Measurements from ENCODE around the gene DAB2IP.

Gene DAB2IP

DNA sequence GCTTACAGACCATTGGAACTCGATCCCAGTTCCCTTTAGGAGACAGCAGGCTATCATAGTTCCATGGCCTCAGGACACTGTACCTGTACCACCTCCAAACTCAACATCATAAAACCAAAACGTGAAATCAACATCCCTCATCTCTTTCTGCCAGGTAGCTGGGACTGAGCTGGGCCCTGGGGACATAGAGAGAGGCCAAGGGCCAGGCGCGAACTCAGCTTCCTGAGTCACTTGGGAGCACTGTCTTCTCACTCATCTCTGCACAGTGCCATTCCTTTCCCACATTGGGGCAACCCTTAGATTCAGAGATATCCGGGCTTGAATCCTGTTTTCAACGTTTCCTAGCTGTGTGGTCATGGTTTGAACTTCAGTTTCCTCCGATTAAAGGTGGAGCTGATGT is 12.2 kb downstream of the DAB2IP start:
- DNase-seq (ENCODE audit: low read depth): no peak

- DNase-seq (ENCODE audit: low read depth): no peak
Observed at GRCh38 chr9:121666294-121666693, 14.9 kb downstream of the DAB2IP start.

- DNase-seq (ENCODE audit: low read depth): no peak
Observed at GRCh38 chr9:121667214-121667613, 15.8 kb downstream of the DAB2IP start.

DNA sequence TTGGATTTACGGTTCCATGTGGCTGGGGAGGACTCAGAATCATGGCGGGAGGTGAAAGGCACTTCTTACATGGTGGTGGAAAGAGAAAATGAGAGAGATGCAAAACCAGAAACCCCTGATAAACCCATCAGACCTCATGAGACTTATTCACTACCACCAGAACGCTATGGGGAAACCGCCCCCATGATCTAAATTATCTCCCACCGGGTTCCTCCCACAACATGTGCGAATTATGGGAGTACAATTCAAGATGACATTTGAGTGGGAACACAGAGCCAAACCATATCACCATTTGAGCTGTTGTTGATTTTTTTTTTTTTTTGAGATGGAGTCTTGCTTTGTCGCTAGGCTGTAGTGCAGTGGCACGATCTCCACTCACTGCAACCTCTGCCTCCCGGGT is 16.5 kb downstream of the DAB2IP start:
- no peak for DNase-seq (ENCODE audit: low read depth)

GRCh38 chr9:121670431-121670830 is 19.0 kb downstream of the DAB2IP start:
- peak; percentile 59 for DNase-seq (ENCODE audit: low read depth)

DNA sequence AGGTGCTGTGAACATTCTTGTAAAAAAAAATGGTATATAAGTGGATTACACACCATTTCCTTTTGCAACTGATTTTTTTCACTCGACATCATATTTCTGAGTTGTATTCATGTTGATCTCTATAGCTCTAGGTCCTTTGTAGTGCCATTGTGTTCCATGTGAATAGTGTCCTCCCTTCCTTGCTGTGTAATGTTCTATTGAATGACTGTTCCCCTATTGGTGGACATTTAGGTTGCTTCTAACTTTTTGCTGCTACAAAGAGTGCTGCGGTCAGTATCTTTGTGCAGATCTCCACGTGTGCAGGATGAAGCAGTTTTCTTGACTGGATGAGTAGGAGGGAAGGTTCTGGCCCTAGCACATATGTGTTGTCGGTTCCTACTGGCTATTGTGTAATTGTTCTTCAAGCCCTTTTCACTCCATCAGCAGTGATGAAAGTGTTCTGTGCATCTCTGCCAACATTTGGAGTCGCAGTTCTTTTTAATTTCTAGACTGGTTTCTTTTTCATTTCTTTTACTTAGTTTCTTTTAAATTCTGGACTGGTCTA is 20.2 kb downstream of the DAB2IP start:
- peak; percentile 41 for DNase-seq (ENCODE audit: low read depth)

DNA sequence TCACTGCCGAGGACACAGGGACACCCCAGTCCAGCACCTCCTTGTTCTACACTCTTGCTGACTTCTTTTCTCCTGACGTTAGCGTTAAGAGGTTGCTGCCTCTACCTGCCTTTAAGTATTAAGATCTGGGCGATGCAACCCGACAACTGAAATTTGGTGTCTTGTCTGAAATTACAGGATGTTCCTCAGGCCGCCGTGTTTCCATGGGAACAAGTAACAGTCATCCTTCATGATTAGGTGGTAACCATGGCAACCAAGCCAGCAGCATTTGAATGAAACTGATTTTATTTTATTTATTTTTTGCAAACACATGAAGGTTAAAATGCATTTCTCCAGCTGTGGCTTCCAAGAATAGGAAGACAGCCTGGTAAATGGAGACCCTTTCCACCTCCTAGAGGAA is 20.8 kb downstream of the DAB2IP start:
- no peak for DNase-seq (ENCODE audit: low read depth)

DNA sequence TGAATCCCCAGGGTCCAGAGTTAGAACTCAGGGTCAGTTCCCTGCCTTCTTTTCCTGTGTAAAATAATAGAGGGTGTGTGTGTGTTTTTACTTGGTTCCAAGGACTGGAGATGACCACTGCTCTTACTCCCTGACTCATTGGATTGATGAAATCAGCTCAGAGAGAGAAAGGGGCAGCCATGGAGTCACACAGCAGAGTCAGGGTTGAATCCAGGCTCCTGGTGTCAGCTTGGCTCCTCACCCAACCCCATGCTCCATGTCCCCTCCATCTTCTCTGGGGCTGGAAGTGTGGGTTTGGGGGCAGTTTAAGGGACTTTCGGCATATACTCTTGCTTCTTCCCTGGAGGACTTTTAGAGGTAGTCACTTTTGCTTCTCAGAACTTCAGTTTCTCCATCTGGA is 21.6 kb downstream of the DAB2IP start:
- DNase-seq (ENCODE audit: low read depth): no peak

DNA sequence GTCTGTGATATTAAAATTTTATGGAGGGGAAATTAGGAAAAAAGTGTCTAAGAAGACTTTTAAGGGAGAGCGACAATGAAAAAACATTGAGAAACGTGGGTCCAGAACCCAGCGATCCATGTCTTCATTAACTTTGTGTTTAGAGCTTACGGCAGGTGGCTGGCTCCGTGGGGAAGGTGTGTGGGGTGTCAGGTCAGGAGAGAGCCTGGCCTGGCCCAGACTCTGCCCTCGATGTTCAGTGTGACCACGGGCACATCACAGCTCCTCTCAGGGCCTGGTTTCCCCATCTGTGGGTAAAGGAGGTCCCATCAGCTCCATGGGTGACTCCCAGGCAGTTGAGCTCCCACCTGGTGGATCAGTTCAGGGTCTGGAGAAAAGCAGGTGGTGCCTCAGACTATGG is 22.1 kb downstream of the DAB2IP start:
- DNase-seq (ENCODE audit: low read depth): no peak

DNA sequence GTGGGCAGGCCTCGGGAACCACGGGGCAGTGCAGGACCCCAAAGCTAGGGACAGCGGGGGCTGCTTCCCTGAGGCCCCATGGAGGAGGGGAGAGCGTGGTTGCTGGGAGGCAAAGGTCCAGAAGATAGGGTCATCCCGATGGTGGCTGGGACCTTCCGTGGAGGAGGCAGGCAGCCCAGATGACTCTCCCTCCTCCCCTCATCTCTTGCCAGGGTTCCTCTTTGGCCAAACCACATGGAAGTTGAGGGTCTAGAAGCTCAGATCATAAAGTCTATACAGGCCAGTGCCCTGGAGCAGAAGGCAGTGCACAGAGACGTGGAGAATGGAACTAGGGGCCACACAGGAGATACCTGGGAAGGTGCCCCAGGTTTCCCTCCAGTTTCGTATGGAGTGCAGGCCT is 22.6 kb downstream of the DAB2IP start:
- no peak for DNase-seq (ENCODE audit: low read depth)

DNA sequence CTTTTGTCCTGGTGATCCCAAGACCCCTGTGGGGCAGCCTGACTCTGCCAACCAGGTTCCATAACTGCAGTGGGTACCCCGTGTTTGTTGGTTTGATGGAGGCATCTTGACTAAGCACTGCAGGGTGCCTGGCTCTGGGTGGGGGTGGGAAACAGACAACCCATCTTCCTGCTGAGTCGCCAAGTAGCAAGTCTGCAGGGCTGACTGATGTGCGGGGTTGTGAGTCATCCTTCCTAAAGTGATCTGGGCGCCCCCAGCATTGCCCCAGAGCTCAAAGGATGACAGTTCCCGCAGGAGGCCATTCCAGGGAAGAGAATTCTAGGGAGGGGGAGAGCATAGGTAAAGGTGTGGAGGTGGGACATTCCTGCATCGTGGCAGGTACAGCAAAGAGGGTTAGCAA is 23.5 kb downstream of the DAB2IP start:
- DNase-seq (ENCODE audit: low read depth): peak; percentile 43

- DNase-seq (ENCODE audit: low read depth): no peak
Observed at GRCh38 chr9:121675381-121675780, 23.9 kb downstream of the DAB2IP start.

DNA sequence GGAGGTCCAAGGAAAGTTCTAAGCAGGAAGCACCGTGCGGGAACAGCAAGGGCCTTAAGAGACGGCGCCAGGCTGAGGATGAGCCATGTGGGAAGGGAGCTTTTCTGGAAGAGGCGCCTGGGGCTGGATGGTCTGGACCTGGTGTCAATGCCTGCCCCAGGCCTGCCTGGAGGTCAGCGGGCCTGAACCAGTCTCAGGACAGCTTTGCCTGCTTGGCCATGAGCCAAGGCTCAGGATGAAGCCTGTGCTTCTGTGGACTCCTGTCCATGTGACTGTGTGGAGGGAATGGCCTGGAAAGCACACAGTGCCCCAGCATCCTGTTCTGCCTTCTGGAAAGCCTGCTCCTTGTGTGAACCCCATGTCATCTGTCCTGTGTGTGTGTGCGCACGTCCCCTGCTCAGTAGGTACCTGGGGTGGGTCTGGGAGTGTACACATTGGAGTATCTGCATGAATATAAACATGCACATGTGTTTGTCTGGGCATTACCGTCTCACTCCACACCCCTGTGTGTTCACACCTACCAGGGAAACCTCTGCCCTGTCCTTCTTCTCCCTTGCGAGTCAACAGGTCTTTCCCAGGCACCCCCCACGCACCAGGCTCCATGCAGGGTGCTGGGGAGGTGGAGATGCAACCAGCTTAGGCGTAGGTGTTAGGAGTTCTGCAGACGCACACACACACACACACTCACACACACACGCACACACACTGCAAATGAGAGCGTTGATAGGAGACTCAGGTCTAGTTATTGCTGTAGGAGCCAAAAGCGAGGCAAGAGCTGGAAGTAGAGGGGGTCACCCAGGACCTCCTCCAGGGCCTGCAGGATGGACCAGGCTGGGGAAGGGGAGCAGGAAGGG is 24.8 kb downstream of the DAB2IP start:
- DNase-seq (ENCODE audit: low read depth): no peak

DNA sequence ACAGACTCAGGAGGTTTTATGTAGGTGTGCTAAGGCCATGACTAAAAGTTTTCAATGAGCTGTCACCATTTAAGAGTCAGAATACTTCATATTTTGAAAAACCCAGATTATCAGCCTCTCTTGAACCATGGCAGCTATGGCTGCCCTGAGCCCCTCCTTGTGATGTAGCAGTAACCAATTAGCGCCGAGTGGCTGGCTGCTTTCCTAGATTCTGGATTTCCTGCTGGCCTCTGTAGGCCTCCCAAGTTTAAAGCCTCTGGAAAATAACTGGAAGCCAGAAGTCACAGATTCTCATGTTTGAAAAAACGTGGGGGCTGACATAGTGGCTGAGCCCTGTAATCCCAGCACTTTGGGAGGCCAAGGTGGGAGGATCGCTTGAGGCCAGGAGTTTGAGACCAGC is 25.5 kb downstream of the DAB2IP start:
- DNase-seq (ENCODE audit: low read depth): no peak

DNA sequence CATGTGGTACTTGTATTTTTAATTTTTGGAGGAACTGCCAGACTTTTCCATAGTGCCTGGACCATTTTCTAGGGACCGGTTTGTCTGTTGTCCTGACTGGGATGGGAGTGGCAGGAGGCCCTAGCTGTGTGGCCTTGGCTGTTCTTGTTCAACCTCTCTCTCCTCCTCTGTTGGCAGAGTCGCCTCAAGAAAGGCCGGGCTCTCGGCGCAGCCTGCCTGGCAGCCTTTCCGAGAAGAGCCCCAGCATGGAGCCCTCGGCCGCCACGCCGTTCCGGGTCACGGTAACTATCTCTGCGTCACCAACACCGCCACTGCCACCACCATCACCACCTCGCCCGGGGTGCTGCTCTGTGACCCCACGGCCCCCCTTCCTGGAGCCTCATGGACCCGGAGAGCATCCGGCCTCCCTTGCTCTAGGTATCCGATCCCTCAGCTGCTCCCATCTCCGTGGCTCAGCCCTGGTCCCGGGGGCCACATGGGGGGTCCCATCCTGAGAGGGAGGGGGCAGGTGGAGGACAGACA is 27.1 kb downstream of the DAB2IP start:
- no peak for DNase-seq (ENCODE audit: low read depth)

DNA sequence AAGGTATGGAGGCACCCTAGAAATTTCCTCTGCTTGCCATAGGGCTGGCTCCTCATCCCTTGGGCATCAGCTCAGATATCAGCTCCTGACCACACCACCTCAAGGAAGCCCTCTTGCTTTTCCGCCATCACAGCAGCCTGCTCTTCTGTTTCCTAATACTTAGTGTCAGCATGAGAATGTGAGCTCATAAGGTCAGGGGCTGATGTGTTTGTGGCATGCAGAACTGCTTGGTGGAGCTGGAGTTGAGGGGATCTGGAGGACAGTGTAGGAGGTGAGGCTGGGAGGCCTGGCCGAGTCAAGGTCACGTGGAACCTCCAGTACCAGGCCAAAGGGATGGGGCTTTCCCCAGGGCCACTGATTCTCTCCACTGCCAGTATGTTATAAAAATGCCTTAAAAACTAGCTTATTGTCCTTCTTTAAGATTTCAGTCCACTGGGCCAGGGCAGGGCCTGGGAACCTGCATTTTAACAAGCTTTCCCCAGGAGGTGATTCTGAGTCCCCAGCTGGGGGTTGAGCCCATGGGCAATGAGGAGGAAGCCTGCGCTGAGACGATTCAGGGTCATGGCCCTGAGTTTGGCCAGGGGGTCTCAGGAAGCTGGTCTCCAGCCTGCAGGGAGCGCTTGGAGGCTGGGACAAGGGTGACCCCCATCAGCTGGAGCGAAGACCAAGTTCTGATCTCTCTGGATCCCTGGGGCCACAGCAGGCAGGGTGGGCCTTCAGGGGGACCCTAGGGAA is 28.6 kb downstream of the DAB2IP start:
- DNase-seq (ENCODE audit: low read depth): no peak

DNA sequence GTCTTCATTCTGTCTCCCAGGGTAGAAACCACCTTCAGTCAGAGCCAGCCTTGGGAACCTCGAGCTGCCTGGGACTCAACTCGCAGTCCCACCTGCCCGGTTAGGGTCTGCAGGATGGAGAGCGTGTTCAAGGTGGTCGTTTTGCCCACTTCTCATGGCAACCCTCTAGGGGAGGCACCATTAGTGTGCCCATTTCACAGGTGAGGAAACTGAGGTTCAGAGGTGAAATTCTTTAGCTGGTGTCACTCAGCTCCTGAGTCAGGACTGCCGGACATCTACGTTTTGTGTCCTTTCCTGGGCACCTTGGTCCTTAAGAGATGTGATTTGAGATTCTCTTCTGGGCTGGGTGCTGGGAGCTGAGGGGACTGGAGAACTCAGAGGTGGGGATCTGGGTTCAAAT is 30.0 kb downstream of the DAB2IP start:
- no peak for DNase-seq (ENCODE audit: low read depth)

DNA sequence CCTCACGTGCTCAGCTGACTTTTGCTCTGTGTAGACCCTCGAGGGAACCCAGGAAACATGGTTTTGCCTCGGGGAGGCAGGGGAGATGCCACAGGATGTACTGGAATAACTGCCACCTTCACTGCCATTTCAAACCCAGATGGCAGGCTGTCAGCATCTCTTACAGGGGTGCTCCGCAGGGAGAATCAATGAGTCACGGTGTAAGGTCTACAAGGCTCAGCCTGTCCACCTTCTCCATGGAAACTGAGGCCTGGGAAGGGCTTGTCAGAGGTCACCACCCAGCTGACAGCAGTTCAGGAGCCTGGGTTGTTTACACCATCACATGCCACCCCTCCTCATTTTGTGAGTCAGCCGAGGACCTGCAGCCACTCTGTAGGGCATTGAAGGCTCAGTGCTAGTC is 30.8 kb downstream of the DAB2IP start:
- no peak for DNase-seq (ENCODE audit: low read depth)

- no peak for DNase-seq (ENCODE audit: low read depth)
Observed at GRCh38 chr9:121682926-121683515, 31.6 kb downstream of the DAB2IP start.

GRCh38 chr9:121683652-121684051 is 32.2 kb downstream of the DAB2IP start:
- DNase-seq (ENCODE audit: low read depth): no peak

DNA sequence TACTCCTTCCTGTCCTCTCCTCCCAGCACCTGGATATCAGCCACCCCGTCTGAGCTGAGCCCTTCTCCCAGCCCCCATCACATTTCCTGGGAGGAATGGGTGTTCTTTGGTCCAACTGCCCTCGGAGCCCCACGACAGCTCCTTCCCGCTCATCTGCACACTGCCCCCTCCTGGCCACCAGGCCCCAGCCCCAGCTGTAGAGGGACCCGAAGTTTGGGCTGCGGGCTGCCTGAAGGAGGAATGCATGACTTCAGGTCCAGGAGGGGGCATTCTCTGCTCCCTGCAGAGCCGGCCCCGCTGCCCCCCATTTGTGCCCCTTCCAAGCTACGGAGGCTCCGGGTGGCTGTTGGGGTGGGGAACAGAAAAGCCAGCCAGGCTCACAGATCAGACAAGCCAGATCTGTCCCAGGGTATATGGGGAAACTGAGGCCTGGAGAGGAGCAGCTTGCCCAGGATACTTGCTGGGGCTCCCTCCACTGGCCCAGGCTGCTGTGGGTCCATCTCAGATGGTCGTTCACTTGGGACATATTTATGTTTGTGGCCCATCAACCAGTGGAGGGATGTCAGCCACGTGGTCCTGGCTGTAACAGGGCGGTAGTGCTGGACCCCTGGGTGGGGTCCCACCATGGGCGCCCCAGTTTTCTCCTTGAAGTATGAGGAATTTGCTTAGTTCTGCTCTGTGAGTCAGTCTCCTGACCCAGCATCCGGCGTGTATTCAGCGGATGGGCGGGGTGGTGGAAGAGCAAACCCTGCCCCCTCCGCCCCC is 33.1 kb downstream of the DAB2IP start:
- peak; percentile 35 for DNase-seq (ENCODE audit: low read depth)
